GM21529 (cell line): Measurements from ENCODE around the gene GPR153.
"Not testable (repeated sequence)": the region's sequence is repeated elsewhere in the genome, so short reads cannot be mapped to it uniquely, and the experiment has no call there.

ENCODE experiments used
- ATAC-seq: cut with Tn5 transposase; IDR thresholded peaks from one replicate; pipeline ENCODE4 v1.9.1; 2021; ENCODE audit not compliant: unreplicated experiment

Gene GPR153

DNA sequence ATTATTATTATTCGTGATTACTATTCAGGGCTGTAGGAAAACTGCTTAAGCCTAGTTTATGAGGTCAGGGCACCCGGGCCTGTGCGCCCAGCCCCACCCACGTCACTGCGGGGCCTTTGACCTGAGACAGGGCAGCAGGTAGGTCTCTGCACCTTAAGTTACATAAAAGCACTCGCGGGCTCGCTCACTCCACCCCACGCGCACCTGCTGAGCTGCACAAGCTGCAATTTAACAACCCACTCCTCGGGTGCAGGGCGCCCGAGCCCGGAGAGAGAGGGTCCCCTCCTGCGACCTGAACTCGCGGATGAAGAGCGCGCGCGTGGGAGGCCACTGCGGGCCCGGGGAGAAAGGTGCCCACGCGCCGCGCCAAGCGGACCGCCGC is 25.6 kb downstream of the GPR153 start:
- ATAC-seq: peak; percentile 16

DNA sequence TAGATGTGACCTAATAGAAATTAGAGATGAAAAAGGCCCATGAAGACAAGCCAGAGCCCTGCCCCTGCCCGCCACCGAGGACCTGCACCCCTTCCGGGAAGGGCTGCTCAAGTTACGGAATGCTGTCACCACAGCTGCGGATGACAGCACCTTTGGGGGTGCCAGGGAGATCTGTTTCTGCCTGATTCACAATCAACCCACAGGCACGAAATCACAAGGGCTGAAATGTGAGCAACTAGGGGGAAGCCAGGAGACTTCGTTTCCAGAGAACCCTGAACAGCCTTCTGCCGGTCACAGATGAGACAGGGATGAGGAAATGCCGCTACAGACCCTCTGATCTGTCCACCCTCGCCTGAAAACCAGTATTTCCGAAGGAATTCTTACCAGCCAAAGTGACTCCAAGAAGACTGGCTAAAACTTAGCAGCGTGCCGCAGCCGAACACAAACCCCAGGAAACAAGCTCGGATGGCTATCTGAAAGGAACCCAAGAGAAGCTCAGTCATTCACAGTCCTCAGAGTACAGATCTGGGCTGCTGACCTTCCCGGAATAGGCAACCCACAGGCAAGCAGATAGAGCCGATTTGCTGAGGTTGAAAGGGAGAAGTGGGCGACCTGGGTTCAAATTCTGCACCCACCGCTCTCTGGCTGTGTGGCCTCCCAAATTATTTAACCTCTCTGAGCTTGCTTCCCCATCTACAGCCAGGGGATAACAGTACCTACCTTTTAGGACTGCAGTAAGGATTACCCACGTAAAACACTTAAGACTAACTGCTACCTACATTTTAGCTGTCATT is 26.2 kb downstream of the GPR153 start:
- ATAC-seq: no peak

DNA sequence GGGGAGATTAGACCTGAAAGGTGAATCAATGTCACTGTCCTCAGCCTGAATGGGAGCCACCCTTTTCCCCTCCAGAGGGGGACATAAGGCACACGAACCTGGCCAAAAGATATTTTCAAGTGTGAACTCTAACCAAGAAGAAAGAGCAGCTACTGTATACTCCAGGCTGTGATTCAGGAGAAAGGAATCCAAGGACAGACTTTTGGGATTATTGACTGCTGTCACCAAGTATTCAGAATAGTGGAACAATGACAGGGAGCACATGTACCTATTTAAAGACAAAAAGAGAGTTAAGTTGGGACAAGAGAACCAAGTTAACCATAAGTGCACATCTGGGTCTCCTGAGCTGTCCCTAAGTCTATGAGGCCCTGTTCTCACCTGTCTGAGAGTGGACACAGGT is 27.5 kb downstream of the GPR153 start:
- no peak for ATAC-seq

DNA sequence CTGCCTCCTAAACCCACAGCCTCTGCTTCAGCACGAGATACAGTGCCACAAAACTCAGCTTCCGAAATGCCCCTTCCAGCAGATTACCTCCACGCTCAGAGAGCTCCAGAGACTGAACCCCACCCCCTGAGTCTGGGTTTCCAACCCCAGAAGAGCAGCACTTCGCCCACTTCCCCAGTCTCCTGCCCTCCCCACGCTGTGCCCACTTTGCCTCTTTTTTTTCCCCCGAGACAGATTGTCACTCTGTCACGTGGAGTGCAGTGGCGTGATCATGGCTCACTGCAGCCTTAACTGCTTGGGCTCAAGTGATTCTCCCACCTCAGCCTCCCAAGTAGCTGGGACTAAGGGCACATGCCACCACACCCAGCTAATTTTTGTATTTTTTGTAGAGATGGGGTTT is 35.2 kb downstream of the GPR153 start:
- ATAC-seq: no peak

DNA sequence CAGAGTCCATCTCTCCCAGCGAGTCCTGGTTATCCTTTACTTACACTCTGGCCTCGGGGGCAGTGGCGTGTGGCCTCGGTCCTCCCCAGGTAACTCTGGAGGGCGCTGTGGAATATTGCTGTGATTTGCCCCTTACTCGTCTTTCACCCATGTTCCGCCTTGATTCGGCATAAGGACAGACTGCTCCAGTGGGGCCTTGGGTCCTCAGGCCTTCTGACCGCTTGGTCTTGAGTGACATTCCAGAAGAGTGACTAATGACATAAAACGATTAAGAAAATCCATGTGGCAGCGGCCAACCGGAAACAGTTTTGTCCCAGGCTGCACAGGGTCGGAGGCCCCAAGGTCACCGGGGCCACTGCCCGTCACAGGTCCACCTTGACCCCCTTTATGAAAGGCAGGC is 36.2 kb downstream of the GPR153 start:
- ATAC-seq: no peak

DNA sequence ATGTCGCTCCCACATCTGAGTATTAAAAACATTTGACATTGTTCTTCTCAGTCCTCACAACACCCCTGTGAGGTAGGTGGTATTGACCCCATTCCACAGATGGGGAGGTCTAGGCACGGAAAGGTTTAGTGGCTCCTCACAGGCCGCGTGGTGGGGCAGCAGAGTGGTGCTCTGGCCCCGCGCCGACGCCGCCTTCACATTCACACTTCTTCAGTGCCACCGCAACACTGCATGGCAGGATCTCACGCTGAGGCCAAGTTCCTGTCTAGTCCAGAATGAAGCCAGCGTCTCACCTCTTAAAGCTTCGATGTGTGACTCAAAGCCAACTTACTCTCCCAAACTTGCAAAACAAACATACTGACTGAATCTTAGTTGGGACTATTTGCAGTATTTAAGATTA is 37.3 kb downstream of the GPR153 start:
- no peak for ATAC-seq

DNA sequence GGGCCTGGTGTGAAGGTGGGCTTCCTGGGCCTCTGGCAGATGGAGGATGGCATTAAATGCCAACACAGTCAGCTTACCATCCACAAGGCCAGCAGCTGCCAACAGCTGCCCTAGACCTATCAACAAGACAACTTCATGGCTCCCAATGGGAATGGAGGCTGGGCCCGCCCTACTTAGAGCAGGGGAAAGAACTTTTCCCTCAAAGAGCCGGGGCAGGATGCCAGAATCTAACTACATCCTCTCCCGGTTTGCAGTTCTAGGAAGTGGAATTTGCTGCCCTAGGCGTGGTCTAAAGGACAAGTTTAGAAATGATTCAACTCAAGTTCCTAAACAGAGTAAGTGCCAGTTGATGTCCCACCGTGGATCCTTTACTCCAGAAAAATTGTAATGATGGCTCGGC is 38.3 kb downstream of the GPR153 start:
- ATAC-seq: no peak

DNA sequence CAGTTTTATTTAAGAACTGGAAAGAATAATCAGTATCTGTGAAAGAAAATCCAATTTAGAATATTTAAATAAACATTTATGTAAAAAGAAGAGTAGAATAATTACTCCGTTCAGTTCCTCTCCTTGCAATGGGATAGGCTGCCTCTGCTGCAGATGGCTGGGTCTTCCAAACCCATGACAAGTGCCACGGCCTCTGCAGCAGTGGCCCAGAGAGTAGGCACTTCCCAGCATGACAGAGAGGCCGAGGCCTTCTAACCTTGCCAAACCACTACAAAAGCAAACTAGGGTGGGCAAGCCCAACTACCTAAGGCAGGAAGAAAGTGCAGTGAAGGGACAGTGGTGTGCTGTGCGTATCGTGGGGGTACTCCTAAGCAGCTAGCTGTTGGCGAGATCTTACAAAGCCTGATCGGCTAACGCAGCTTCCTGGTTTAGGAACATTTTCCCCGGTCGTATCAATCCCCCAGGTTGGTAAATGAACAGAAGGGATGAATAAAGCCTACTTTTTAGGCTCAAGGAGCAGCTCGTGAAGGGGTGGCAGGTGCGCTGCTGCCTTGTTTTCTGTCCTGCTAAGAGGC is 39.6 kb downstream of the GPR153 start:
- ATAC-seq: no peak

DNA sequence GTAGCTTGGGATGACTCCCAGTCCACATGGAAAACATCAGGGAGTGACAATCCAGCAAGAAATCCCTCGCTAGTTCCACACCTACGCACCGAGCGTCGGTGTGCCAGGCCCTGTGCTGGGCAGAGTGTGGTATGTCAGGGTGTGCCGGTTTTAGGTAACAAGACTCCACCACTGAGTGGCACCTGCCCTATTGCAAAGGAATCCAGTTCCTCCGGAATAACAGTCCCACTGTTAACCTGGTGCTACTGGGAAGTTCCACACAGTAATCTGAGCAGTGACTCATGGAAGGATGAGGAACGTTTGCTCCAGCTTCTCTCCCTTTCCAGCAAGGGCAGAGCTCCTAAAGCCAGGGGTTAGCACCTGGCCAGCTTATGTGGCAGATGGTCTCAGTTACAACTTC is 40.7 kb downstream of the GPR153 start:
- no peak for ATAC-seq

DNA sequence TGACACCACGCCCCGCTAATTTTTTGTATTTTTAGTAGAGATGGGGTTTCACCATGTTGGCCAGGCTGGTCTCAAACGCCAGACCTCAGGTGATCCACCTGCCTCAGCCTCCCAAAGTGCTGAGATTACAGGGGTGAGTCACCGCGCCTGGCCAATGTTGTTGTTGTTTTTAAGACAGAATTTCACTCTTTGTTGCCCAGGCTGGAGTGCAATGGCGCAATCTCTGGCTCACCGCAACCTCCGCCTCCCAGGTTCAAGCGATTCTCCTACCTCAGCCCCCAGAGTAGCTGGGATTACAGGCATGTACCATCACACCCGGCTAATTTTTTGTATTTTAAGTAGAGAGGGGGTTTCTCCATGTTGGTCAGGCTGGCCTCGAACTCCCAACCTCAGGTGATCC is 41.3 kb downstream of the GPR153 start:
- ATAC-seq: not testable (repeated sequence)

DNA sequence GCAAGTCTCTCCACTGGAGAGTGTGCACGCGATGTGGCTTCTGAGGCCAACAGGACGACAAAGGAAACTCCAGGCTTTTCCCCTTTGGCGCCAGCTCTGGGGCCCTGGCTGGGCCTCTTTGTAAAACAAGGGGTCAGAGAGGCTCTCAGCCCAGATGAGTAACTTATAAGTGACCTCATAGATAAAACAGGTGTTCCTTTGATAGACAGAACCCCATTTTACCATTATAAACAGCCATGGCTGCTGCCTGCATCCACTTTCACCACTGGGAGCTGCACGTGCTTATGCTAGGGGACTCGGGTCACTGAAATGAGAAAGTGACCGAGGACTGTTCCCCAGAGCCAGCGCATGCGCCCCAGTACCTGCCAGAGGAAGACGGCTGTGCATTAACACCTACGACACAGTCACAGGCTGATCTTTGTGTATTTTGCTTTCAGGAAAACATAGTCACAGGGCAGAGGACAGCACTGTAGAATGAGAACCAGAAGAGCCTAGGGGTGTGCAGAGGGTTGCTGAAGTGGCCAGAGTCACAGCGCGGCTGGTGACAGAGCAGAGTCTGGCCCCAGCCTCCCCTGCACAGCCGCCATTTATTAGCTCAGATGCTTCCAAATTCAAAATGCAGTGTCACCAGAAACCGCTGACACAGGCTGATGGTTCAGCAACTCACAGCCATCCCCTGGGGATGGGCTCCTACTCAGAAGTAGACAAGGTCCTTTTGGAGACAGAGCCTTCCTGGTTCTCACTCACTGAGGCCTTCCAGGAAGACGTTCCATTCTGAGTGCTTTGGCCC is 42.3 kb downstream of the GPR153 start:
- no peak for ATAC-seq

DNA sequence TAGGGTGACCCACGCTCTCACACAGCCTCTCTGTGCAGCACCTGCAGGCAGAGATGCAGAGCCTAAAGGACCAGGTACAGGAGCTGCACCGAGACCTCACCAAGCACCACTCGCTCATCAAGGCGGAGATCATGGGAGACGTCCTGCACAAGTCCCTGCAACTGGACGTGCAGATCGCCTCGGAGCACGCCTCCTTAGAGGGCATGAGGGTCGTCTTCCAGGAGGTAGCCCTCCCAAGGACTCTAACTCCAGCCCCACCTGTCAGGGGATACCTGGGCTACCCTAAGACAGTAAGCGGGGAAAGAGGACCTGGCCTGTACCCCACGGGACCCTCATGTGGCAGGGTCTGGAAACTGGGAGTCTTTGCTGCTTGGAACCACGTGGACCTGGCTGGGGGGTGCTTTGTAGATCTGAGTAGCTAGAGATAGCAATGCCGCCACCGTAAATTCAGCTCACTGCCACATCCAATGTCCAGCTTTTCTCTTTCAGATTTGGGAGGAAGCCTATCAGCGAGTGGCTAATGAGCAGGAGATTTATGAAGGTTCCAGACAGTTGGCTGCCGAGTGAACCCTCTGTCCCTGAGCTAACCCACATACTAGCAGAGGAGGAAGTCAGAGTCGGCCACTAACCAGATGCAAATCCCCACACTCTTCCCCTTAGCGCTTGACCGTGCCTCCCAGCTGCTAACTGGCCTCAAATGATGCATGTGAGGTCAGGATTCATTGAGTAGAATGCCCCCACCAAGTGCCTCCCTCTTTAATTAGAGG is 48.5 kb downstream of the GPR153 start:
- no peak for ATAC-seq

DNA sequence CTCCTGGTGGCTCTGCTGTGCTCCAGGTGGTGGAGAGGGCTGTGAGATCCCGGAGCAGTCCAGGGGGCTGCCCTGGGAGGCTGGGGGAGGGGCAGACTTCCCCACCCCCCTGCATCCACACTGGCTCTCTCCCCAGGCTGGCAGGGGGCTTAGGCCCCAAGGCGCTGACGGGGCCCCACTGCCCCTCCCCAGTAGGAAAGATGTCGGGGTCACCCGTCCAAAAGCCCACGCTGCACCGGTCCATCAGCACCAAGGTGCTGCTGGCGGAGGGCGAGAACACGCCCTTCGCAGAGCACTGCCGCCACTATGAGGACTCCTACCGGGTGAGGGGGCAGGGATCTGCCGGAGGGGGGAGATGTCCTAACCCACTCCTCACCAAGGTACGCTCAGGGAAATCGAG is 49.2 kb downstream of the GPR153 start:
- no peak for ATAC-seq

DNA sequence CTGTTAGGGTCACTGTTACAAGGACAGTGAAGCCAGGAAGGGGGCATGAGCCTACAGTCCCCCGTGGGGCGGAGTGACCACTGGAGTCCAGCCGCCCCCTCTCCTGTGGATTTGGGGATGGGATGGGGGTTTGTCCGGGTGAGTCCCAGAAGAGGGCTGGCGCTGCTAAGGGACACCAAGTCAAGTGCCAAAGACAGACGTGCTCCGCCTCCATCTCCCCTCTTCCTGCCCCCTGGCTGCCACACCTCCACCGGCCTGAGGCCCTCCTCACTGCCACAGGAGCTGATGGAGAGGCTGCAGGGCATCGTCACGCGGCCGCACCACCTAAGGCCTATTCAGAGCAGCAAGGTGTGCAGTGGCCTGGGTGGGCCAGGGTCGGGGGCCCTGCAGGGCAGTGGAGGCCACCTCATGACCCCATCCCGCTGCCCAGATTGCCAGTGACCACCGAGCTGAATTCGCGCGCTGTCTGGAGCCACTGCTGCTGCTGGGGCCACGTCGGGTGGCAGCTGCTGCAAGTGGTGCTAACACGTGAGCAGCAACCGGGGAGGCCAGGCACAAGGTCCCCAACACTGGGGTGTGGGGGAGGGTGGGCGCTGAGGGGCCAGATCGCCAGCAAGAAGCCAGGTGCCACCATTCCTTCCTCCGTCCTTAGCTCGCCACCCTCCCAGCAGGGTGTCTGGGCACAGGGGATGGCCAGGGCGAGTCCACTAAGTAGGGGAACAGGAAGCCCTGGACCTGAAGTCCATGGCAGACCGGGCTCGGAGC is 50.1 kb downstream of the GPR153 start:
- no peak for ATAC-seq

DNA sequence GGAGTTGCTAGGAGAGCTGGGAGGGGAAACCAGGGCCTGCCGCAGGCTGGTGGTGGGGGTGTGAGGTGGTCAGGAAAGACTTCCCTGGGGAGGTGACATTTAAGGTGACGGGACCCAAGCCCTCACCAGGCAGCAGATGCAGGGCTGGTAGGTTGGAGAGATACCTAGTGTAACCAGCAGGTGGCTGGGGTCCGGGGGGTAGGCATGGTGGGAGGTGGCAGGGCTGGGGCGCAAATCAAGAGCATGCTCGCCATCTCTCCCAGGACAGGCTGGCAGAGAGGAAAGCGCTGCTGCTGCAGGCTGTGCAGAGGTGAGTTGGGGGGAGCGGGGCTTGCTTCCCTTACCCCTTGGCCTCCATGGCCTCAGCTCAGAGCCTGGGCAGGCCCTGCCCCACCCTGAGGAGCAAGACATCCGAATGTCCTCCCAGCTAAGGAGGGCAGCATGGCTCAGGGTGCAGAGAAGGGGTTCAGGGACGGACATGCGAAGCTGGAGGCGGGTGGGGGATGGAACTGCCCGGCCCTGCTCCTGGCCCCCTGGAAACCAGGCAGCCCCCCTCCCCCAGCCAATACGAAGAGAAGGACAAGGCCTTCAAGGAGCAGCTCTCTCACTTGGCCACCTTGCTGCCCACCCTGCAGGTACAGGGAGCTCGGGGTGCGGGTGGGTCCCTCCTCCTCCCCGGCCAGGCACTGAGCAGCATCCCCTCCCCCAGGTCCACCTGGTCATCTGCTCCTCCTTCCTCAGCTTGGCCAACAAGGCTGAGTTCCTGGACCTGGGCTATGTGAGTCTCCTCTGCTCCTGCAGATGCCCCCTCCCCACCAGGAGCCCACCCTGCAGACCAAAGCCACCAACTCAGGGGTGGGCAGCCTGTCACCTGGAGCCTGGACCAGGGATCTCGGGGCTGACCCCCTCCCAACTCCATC is 51.0 kb downstream of the GPR153 start:
- no peak for ATAC-seq

DNA sequence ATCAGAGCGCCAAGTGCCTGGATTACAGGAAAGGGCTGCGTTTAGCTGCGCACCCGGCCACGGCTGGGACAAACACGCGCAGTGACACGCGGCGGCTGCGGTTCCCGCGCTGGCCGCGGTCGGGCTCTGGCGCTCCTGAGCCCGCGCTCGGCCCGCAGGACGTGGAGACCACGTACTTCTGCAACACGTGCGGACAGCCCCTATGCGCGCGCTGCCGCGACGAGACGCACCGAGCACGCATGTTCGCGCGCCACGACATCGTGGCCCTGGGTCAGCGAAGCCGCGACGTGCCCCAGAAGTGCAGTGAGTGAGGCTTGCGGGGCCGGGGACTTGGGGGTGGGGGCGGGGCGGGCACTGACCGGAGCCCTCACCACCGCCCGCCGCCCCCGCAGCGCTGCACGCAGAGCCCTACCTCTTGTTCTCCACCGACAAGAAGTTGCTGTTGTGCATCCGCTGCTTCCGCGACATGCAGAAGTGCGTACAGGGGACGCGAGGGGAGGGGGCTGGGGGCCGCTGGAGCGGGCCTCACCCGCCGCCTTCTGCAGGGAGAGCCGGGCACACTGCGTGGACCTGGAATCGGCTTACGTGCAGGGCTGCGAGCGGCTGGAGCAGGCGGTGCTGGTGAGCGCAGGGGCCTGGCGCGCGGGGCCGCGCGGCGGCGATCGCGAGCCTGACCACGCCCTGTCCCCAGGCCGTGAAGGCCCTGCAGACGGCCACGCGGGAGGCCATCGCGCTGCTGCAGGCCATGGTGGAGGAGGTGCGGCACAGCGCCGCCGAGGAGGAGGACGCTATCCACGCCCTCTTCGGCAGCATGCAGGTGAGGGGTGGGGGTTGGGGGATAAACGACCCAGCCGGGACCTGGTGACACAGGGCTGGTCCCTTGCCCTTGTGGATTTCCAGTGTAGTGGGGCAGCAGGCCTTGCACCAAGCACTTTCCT is 51.9 kb downstream of the GPR153 start:
- ATAC-seq: peak; percentile 27

DNA sequence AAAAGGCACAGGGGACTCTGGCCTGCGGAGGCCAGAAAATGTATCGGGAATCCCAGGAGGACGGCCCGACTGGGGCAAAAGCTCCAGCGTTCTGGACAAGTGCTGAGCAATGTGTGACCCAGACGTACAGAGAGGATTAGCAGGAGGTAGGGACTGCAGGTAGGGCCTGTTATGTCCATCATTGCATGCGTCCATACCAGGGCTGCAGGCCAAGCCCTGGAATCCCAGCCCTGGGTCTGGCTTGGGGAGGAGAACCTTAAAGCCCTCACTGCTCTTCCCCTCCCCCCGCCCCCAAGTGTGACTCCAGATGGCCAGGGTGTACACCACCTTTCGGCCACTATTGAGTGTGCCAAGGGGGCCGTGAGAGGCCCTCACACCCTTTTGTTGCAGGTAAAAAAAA is 53.0 kb downstream of the GPR153 start:
- no peak for ATAC-seq

DNA sequence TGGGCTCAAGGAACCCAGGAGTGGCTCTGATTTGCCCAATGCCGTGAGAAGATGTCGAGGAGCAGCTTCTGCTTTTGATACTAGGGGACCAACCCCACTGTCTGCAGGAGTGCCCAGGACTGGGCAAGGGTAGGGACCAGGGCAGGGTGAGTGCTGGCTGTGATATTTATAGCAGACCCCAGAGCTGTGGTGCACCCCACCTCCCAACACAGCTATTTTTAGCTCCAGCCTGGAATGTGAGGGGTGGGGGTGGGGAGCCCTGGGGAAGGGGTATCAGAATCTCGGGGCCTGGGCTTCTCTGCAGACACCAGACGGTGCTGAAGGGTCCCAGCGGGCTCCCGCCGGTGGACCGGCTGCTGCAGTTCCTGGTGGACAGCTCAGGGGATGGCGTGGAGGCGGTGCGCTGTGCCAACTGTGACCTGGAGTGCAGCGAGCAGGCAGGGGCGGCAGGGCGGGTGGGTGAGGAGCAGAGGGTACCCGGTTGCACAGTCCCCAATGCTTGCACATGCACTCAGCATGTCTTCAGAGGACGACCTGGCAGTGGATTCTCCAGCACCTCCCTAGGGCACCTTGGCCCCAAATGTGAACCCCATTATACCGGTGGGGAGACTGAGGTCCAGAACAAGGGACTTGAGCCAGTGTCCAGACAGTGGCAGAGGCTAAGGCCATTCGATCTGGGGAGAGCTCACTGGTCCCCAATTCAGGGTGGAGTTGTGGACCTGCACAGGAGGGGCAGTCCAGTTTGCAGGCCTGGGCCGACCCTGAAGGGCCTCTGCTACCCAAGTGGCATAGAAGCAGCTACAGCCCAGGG is 53.6 kb downstream of the GPR153 start:
- ATAC-seq: no peak
